ENCODE results near the gene GFI1B.

GRCh38 chr9:133003671-133004090, 25.2 kb downstream of the GFI1B start:
- no peak for TF ChIP-seq POLR2A (IDR thresholded peaks at IDR 0.05)
- no peak for TF ChIP-seq CTCF (IDR thresholded peaks at IDR 0.05 in 4 of 5, conservative IDR thresholded peaks at IDR 0.05 in 1 of 5)
